Mesendoderm (in vitro differentiated cells): ENCODE results near the gene CENPM.

ENCODE experiments used
- DNase-seq: peaks from one replicate; pipeline ENCODE4 v3.0.0; 2013
- H2AK5ac ChIP-seq: 2 replicates; pipeline ENCODE4 v1.6.1; 2013; ENCODE audit warnings: low read length, inconsistent platforms
- H2BK120ac ChIP-seq: 2 replicates; pipeline ENCODE4 v1.6.1; 2013; ENCODE audit warnings: low read depth, mild to moderate bottlenecking, low read length, moderate library complexity, mixed read lengths
- H2BK15ac ChIP-seq: replicated peaks from 2 replicates; pipeline ENCODE4 v1.6.1; 2013; ENCODE audit warnings: low read depth, mild to moderate bottlenecking, moderate library complexity
- H2BK5ac ChIP-seq: 2 replicates; pipeline ENCODE4 v1.6.1; 2013; ENCODE audit warnings: low read length, inconsistent platforms
- H3K18ac ChIP-seq: 2 replicates; pipeline ENCODE4 v1.6.1; 2013; ENCODE audit warnings: mild to moderate bottlenecking, low read length, mixed read lengths
- H3K23ac ChIP-seq: one replicate; pipeline ENCODE4 v1.6.1; 2013; ENCODE audit warnings: low read length
- H3K27ac ChIP-seq: 2 replicates; pipeline ENCODE4 v1.5.1; 2013; ENCODE audit warnings: low read depth, mild to moderate bottlenecking, inconsistent platforms, low read length, moderate library complexity
- H3K27me3 ChIP-seq: 2 replicates; pipeline ENCODE4 v1.6.1; 2013; ENCODE audit warnings: low read length, control low read depth, mild to moderate bottlenecking, inconsistent platforms; ENCODE audit not compliant: insufficient read depth, poor library complexity
- H3K36me3 ChIP-seq: 2 replicates; pipeline ENCODE4 v1.6.1; 2013; ENCODE audit warnings: low read length, inconsistent platforms; ENCODE audit not compliant: control insufficient read depth, insufficient read depth
- H3K4ac ChIP-seq: one replicate; pipeline ENCODE4 v1.6.1; 2013; ENCODE audit warnings: low read depth, mild to moderate bottlenecking, low read length, moderate library complexity
- H3K4me1 ChIP-seq: 2 replicates; pipeline ENCODE4 v1.6.1; 2013; ENCODE audit warnings: low read depth, low read length, inconsistent platforms; ENCODE audit not compliant: control insufficient read depth
- H3K4me2 ChIP-seq: 2 replicates; pipeline ENCODE4 v1.6.1; 2013; ENCODE audit warnings: low read length
- H3K4me3 ChIP-seq: 2 replicates; pipeline ENCODE4 v1.5.1; 2013; ENCODE audit warnings: mild to moderate bottlenecking, low read length
- H3K56ac ChIP-seq: one replicate; pipeline ENCODE4 v1.6.1; 2013; ENCODE audit warnings: low read length
- H3K79me1 ChIP-seq: 2 replicates; pipeline ENCODE4 v1.6.1; 2013; ENCODE audit warnings: low read length, inconsistent platforms
- H3K79me2 ChIP-seq: 2 replicates; pipeline ENCODE4 v1.6.1; 2013; ENCODE audit warnings: mild to moderate bottlenecking, low read length; ENCODE audit not compliant: control insufficient read depth, insufficient read depth
- H3K9ac ChIP-seq: 2 replicates; pipeline ENCODE4 v1.6.1; 2013; ENCODE audit warnings: low read length, inconsistent platforms
- H4K5ac ChIP-seq: one replicate; pipeline ENCODE4 v1.6.1; 2013; ENCODE audit warnings: low read length
- H4K8ac ChIP-seq: one replicate; pipeline ENCODE4 v1.6.1; 2013; ENCODE audit warnings: low read depth, mild to moderate bottlenecking, control low read depth, low read length, moderate library complexity
- WGBS: extraction: QIAGEN DNeasy Blood & Tissue Kit; methylation state at CpG from one replicate; pipeline ENCODE4 v1.1.7; 2013; ENCODE audit warnings: low lambda C conversion rate, missing lambda C conversion rate; ENCODE audit not compliant: insufficient coverage; ENCODE audit errors: extremely low coverage; 5-methylcytosine and 5-hydroxymethylcytosine counted together

The CENPM gene

DNA sequence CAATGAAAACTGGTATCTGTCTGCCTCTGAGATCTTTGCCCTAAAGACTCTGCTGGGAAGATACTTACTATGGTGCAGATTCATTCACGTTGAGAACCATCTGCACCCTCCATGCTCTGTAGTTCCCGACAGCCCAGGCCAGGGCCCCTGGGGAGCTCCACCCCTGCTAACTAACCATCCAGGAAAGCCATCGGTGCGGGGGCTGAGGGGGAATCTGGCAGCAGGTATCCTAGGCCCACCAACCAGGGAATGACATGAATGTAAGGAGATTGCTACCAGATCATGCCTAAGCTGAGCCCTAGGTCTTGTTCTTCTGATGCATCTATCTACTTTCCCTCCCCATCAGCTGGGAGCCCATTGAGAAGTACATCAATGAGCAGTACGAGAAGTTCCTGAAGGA is 40.3 kb upstream of the CENPM start:
- WGBS: no CpG with 5 or more reads among the region's 5 CpGs

DNA sequence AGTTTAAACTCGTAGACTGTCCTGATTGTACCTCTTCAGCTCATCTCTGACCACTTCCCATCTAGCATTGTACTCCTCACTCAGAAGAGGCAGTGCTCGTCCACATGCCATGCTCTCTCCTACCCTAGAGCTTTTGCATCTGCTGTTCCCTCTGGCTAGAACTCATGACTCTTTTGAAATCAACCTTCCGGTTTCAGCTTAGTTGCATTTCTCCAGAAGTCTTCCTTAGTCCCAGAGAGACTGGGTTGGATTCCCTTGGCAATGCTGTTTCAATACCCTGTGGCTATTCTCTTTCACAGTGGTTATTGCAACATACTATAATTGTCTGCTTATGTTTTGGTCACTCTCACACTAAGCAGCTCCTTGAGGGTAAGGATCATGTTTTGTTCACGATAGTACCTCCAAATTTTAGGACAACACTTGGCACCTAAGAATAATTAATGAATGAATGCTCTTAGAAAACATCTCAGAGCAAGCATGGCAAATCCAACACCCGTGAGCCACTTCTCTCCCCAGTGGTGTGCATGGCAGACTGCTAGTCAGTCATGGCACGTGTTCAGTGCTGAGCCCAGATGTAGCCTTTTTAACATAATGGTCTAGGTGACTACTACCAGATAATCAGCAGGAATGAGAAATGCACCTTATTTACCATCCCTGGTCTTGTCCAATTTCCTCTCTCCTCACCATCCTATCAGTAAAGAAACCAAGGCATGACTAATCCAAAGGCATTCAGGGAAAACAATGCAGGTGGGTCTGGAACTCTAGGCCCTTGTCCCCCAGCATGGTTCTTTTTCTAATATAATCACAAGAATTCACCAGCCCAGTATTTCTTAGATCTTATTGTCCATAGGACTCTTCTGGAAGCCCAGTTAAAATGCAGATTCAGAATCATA is 36.8 kb upstream of the CENPM start:
- Histone ChIP-seq H3K9ac (no peak overlapping the region), H3K79me2 (no peaks in the 10 kb centered on the region), H3K79me1 (no peaks in the 10 kb centered on the region), H3K23ac (no peak overlapping the region), H3K56ac (no peak overlapping the region), H2BK120ac (no peak overlapping the region), H3K27ac (no peak overlapping the region), H4K8ac (no peak overlapping the region), H2BK15ac (no peak overlapping the region), H3K4ac (no peak overlapping the region), H3K36me3 (no peaks in the 10 kb centered on the region), H2AK5ac (no peak overlapping the region), H3K4me3 (no peak overlapping the region), H4K5ac (no peak overlapping the region), H3K18ac (no peak overlapping the region), H3K4me1 (no peaks in the 10 kb centered on the region), H3K27me3 (no peaks in the 10 kb centered on the region), H2BK5ac (no peak overlapping the region), H3K4me2 (no peak overlapping the region)
- DNase-seq: no peak
- no CpG with 5 or more reads among the region's 6 CpGs for WGBS

More for the DNA sequence above, 40.3 kb upstream of the CENPM start:
- H3K36me3 ChIP-seq: no peaks in the 10 kb centered on the region
- no peak overlapping the region for H3K23ac ChIP-seq
- H3K4me3 ChIP-seq: no peak overlapping the region
- no peak overlapping the region for H4K8ac ChIP-seq
- no peak overlapping the region for H2BK5ac ChIP-seq
- no peak overlapping the region for H3K56ac ChIP-seq
- no peak overlapping the region for H3K4me2 ChIP-seq
- no peak overlapping the region for H2BK15ac ChIP-seq
- no peak for DNase-seq
- H3K18ac ChIP-seq: no peak overlapping the region
- no peak overlapping the region for H3K9ac ChIP-seq
- H3K79me2 ChIP-seq: no peaks in the 10 kb centered on the region
- no peaks in the 10 kb centered on the region for H3K27me3 ChIP-seq
- H3K4ac ChIP-seq: no peak overlapping the region
- no peaks in the 10 kb centered on the region for H3K79me1 ChIP-seq
- no peak overlapping the region for H2AK5ac ChIP-seq
- H3K27ac ChIP-seq: no peak overlapping the region
- H2BK120ac ChIP-seq: no peak overlapping the region
- H3K4me1 ChIP-seq: no peaks in the 10 kb centered on the region
- H4K5ac ChIP-seq: no peak overlapping the region

DNA sequence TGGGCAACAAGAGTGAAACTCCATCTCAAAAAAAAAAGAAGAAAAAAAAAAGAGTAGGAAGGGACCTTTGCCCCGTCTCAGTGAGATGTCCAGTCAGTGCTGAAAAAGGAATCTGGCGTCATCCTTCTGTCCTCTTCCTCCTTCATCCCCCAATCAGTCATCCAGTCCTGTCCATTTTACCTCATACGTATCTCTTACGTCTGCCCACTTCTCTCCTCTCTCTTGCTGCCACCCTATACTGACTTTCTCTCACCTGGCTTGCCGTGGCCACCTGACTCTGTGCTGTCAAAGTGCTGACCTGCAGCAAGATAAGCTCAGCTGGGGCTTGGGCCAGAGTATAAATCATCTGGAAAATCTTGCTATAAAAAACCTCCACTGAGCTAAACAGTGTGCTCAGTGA is 35.9 kb upstream of the CENPM start:
- no peak overlapping the region for H2BK5ac ChIP-seq
- no peaks in the 10 kb centered on the region for H3K36me3 ChIP-seq
- no peak overlapping the region for H3K4ac ChIP-seq
- no peak overlapping the region for H3K9ac ChIP-seq
- H3K4me3 ChIP-seq: no peak overlapping the region
- H3K23ac ChIP-seq: no peak overlapping the region
- H3K79me1 ChIP-seq: no peaks in the 10 kb centered on the region
- H3K27ac ChIP-seq: no peak overlapping the region
- WGBS: no CpG with 5 or more reads among the region's 5 CpGs
- no peak overlapping the region for H3K18ac ChIP-seq
- no peak overlapping the region for H2BK15ac ChIP-seq
- H3K79me2 ChIP-seq: no peaks in the 10 kb centered on the region
- no peaks in the 10 kb centered on the region for H3K27me3 ChIP-seq
- no peak overlapping the region for H2BK120ac ChIP-seq
- H3K4me1 ChIP-seq: no peaks in the 10 kb centered on the region
- no peak overlapping the region for H2AK5ac ChIP-seq
- H4K5ac ChIP-seq: no peak overlapping the region
- H4K8ac ChIP-seq: no peak overlapping the region
- no peak overlapping the region for H3K56ac ChIP-seq
- no peak for DNase-seq
- no peak overlapping the region for H3K4me2 ChIP-seq

- Histone ChIP-seq H3K23ac (no peak overlapping the region), H3K18ac (no peak overlapping the region), H3K4me3 (no peak overlapping the region), H3K36me3 (no peaks in the 10 kb centered on the region), H4K8ac (no peak overlapping the region), H2BK5ac (no peak overlapping the region), H3K79me1 (no peaks in the 10 kb centered on the region), H3K56ac (no peak overlapping the region), H2AK5ac (no peak overlapping the region), H4K5ac (no peak overlapping the region), H3K27me3 (peaks cover 20% of the 10 kb centered on the region), H3K27ac (no peak overlapping the region), H3K79me2 (no peaks in the 10 kb centered on the region), H3K4ac (no peak overlapping the region), H2BK120ac (no peak overlapping the region), H3K4me1 (no peaks in the 10 kb centered on the region), H2BK15ac (no peak overlapping the region), H3K9ac (no peak overlapping the region), H3K4me2 (no peak overlapping the region)
- WGBS: no CpG with 5 or more reads among the region's 9 CpGs
- DNase-seq: no peak
Measured at GRCh38 chr22:41979423-41980250, 32.7 kb upstream of the CENPM start.

DNA sequence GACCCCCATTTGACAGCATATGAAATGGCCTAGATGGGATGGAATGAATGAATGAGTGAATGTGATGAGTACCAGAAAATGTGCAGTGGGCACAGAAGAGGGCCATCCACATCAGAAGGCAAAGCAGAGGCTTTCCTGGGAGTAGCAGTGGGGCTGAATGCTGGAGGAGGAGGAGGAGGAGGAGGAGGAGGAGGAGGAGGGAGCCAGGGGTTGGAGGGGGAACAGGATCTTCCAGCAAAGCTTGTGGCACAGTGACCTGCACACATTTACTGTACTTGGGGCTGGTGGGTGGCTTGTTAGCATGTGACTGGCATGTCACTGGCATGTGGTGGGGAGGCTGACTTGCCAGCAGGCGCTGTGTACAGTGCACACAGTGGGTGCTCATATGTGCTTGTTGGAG is 31.8 kb upstream of the CENPM start:
- no peak for DNase-seq
- no peak overlapping the region for H3K4ac ChIP-seq
- no peaks in the 10 kb centered on the region for H3K36me3 ChIP-seq
- no peak overlapping the region for H3K9ac ChIP-seq
- WGBS: no CpG with 5 or more reads among the region's 1 CpG
- no peak overlapping the region for H2AK5ac ChIP-seq
- H3K27ac ChIP-seq: no peak overlapping the region
- no peak overlapping the region for H3K18ac ChIP-seq
- H4K8ac ChIP-seq: no peak overlapping the region
- no peak overlapping the region for H2BK120ac ChIP-seq
- H3K79me1 ChIP-seq: no peaks in the 10 kb centered on the region
- peaks cover 20% of the 10 kb centered on the region for H3K27me3 ChIP-seq
- no peak overlapping the region for H2BK5ac ChIP-seq
- H3K56ac ChIP-seq: no peak overlapping the region
- no peak overlapping the region for H3K4me2 ChIP-seq
- H4K5ac ChIP-seq: no peak overlapping the region
- H2BK15ac ChIP-seq: no peak overlapping the region
- H3K4me1 ChIP-seq: no peaks in the 10 kb centered on the region
- no peak overlapping the region for H3K4me3 ChIP-seq
- peak overlapping the region; percentile 24 for H3K23ac ChIP-seq
- no peaks in the 10 kb centered on the region for H3K79me2 ChIP-seq
